Coronary artery (tissue), 2 donors: ENCODE data around the gene CHRD.

Experiments
- DNase-seq: peaks from one replicate; pipeline ENCODE4 v3.0.0-alpha.2; 2017; ENCODE audit warnings: low spot score
- H3K27ac ChIP-seq, 2 donors: fragments of 200-600 bp; sonication (generic); one replicate each; pipeline ENCODE4 v1.5.1; 2016 to 2019
- H3K4me3 ChIP-seq: fragments of 200-600 bp; sonication (generic); 2 replicates; pipeline ENCODE4 v1.5.1; 2016; ENCODE audit warnings: mild to moderate bottlenecking, moderate library complexity
- TF ChIP-seq, protein P1 (sequence below): fragments of 200-600 bp; sonication (generic); IDR thresholded peaks from one replicate; pipeline ENCODE4 v1.5.1; 2019; ENCODE audit warnings: antibody characterized with exemption

The CHRD gene

DNA sequence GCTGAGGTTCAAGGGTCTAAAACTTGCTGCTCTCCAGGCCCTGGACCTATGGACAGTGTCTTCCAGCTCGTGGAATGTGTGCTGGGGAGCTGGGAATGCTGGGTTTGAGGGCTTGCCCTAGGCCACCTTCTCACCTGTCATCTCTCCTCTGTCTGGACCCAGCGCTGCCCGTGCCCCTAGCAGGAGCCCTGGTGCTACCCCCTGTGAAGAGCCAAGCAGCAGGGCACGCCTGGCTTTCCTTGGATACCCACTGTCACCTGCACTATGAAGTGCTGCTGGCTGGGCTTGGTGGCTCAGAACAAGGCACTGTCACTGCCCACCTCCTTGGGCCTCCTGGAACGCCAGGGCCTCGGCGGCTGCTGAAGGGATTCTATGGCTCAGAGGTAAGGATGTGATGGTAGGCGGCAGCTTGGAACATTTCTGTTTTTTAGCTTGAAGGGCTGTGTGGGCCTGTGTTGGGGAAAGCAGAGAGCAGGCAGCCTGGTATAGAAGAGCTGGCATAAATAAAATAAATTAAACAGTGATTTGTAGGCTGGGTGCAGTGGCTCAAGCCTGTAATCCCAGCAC is 5.1 kb downstream of the CHRD start:
- no peak overlapping the region for H3K4me3 ChIP-seq
- TF ChIP-seq, protein P1, sequence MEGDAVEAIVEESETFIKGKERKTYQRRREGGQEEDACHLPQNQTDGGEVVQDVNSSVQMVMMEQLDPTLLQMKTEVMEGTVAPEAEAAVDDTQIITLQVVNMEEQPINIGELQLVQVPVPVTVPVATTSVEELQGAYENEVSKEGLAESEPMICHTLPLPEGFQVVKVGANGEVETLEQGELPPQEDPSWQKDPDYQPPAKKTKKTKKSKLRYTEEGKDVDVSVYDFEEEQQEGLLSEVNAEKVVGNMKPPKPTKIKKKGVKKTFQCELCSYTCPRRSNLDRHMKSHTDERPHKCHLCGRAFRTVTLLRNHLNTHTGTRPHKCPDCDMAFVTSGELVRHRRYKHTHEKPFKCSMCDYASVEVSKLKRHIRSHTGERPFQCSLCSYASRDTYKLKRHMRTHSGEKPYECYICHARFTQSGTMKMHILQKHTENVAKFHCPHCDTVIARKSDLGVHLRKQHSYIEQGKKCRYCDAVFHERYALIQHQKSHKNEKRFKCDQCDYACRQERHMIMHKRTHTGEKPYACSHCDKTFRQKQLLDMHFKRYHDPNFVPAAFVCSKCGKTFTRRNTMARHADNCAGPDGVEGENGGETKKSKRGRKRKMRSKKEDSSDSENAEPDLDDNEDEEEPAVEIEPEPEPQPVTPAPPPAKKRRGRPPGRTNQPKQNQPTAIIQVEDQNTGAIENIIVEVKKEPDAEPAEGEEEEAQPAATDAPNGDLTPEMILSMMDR, result no peak
- no peak for DNase-seq
- no peak overlapping the region for H3K27ac ChIP-seq

DNA sequence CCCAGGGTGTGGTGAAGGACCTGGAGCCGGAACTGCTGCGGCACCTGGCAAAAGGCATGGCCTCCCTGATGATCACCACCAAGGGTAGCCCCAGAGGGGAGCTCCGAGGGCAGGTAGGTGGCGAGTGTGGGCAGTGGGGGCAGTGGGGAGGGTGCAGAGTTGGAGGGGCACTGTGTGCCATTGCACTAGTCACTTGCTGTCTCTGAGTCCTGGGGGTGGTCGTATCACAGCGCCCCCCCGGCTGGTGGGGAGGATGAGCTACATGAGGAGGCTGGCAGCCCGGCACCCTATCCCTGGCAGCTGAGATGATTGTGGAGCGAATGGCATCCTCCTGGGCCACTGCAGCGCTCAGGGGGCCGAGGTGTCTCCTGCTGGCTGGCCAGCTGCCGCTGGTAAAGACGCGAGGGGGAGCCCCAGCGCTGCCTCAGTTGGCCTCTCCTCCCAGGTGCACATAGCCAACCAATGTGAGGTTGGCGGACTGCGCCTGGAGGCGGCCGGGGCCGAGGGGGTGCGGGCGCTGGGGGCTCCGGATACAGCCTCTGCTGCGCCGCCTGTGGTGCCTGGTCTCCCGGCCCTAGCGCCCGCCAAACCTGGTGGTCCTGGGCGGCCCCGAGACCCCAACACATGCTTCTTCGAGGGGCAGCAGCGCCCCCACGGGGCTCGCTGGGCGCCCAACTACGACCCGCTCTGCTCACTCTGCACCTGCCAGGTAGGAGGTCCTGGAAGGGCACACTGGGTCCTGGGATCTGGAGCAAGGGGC is 6.4 kb downstream of the CHRD start:
- Histone ChIP-seq H3K4me3 (no peak overlapping the region), H3K27ac (no peak overlapping the region)
- TF ChIP-seq, protein P1, result no peak
- DNase-seq, result no peak

DNA sequence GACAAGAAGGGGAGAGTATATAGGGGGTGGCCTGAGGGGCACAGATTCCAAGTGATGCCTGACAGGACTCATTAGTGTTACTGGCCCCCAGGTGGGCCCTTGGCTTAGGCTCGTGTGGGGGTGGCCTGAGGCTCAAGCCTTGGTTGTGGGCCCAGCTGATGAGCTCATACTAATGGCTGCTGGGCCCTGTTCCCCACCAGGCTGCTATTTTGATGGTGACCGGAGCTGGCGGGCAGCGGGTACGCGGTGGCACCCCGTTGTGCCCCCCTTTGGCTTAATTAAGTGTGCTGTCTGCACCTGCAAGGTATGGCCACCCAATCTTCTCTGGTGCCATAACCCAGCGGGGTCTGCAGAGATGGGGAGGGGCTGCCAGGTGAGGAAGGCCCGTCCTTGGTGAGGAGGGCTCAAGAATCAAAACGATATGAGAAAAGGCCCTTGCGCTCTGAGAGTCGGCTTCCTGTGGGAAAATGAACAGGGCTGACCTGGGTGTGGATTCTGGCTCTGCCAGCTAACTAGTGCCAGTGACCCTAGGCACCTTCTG is 7.4 kb downstream of the CHRD start:
- H3K27ac ChIP-seq, result no peak overlapping the region
- TF ChIP-seq, protein P1, result no peak

DNA sequence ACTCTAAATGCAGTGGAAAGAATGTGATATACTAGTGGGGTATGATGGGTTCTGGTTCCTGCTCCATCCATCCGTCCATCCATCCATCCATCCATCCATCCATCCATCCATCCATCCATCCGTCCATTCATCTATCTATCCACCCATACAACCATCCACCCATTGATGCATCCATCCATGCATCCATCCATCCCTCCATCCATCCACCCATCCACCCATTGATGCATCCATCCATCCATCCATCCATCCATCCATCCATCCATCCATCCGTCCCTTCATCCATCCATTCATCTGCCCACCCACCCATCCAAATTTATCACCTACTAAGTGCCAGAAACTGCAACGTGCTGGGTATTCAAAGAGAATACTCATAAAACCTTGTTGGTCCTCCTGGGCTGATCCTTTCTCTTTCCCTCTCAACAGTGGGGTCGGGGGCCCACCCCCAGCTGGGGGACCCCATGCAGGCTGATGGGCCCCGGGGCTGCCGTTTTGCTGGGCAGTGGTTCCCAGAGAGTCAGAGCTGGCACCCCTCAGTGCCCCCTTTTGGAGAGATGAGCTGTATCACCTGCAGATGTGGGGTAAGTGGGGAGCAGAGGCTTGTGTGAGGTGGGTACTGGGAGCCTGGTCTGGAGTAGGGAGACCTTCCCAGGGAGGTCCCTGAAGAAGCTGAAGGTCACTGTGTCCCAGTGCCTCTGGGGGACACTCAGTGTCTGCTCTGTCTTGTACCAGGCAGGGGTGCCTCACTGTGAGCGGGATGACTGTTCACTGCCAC is 8.5 kb downstream of the CHRD start:
- DNase-seq, result no peak
- H3K4me3 ChIP-seq, result no peak overlapping the region
- no peak overlapping the region for H3K27ac ChIP-seq
- TF ChIP-seq, protein P1, result no peak

More for the DNA sequence above, 7.4 kb downstream of the CHRD start:
- H3K4me3 ChIP-seq, result no peak overlapping the region
- DNase-seq, result no peak

DNA sequence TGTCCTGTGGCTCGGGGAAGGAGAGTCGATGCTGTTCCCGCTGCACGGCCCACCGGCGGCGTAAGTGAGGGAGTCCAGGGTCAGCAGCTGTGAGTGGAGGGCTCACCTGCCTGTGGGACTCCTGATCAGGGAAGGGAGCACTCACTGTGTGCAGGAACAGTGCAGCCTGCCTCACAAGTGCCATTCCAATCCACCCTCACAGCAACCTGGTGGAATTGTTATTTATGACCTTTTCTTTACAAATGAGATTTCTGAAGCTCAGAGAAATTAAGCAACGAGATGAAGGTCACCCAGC is 9.0 kb downstream of the CHRD start:
- no peak overlapping the region for H3K4me3 ChIP-seq
- no peak for DNase-seq
- TF ChIP-seq, protein P1, result no peak
- H3K27ac ChIP-seq, result no peak overlapping the region

DNA sequence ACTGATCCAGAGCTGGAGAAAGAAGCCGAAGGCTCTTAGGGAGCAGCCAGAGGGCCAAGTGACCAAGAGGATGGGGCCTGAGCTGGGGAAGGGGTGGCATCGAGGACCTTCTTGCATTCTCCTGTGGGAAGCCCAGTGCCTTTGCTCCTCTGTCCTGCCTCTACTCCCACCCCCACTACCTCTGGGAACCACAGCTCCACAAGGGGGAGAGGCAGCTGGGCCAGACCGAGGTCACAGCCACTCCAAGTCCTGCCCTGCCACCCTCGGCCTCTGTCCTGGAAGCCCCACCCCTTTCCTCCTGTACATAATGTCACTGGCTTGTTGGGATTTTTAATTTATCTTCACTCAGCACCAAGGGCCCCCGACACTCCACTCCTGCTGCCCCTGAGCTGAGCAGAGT is 9.5 kb downstream of the CHRD start:
- TF ChIP-seq, protein P1, result no peak
- H3K4me3 ChIP-seq, result no peak overlapping the region
- DNase-seq, result no peak
- H3K27ac ChIP-seq, result no peak overlapping the region
